NB4 (cell line): Measurements from ENCODE around the gene AGBL4.

Experiments
- DNase-seq: peaks from one replicate; pipeline ENCODE4 v3.0.0; 2010; ENCODE audit warnings: low read depth
- H3K4me3 ChIP-seq: one replicate; pipeline ENCODE4 v1.5.1; 2011; ENCODE audit warnings: mild to moderate bottlenecking, low read depth, low read length, moderate library complexity
- CTCF ChIP-seq: IDR thresholded peaks from one replicate; pipeline ENCODE4 v1.5.1; 2012; ENCODE audit warnings: low read depth, low read length
- MYC ChIP-seq: IDR thresholded peaks from 2 replicates; pipeline ENCODE4 v1.6.1; 2011; ENCODE audit warnings: low read depth, low read length
- POLR2A ChIP-seq: IDR thresholded peaks from 2 replicates; pipeline ENCODE4 v1.6.1; 2011; ENCODE audit warnings: mild to moderate bottlenecking; ENCODE audit not compliant: insufficient read length; ENCODE audit errors: extremely low read depth
- TF ChIP-seq, protein P1 (sequence below): IDR thresholded peaks from 2 replicates; pipeline ENCODE4 v1.6.1; 2011; ENCODE audit warnings: low read depth, low read length

AGBL4 gene

DNA sequence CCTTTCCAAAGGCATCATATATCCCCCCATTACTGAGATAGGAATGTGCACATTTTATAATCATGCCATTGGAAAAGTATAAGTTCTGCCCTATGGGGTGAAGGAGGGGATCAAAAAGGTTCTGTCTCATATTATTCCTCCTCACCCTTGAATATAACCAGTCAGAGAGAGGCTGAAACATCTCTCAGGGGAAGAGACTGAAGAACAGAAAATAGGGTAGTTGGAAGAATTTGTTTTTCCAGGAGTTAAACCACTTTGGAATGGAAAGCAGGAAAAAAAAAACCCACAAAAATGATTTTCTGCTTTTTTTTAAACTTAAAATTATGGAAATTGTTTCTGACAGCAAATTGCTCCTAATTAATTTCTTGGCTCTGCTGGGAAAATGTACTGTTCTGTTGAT is 1194.3 kb downstream of the AGBL4 start:
- TF ChIP-seq CTCF: no peak
- TF ChIP-seq, protein P1, sequence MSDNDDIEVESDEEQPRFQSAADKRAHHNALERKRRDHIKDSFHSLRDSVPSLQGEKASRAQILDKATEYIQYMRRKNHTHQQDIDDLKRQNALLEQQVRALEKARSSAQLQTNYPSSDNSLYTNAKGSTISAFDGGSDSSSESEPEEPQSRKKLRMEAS: no peak
- no peak overlapping the region for H3K4me3 ChIP-seq
- no peak for DNase-seq

DNA sequence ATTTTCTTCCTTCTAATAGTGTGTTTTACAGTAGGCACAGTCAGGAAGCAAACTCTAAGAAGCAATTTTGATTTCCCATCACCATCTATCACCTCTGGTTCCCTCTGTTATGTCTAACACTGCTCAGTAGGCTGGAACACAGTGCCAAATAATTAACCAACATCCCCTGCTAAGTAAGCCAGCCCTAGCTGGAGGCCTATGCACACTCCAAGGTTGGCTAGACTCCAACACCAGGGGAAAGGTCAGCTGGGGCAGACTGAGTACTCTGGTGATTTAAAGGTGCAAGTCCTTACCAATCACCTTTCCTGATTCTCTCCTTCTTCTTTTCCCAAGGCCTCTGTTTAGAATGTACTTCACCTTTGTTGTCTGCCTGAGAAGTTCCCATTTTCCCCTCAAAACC is 1200.6 kb downstream of the AGBL4 start:
- no peak for DNase-seq
- no peak overlapping the region for H3K4me3 ChIP-seq
- no peak for TF ChIP-seq CTCF
- TF ChIP-seq POLR2A: no peak
- no peak for TF ChIP-seq MYC
- TF ChIP-seq, protein P1: no peak

GRCh38 chr1:48820491-48820890 is 1203.3 kb downstream of the AGBL4 start:
- no peak overlapping the region for H3K4me3 ChIP-seq
- TF ChIP-seq CTCF (no peak), POLR2A (no peak), MYC (no peak)
- TF ChIP-seq, protein P1: no peak
- no peak for DNase-seq

GRCh38 chr1:48817505-48818114 is 1206.1 kb downstream of the AGBL4 start:
- H3K4me3 ChIP-seq: no peak overlapping the region
- TF ChIP-seq POLR2A (no peak), MYC (no peak), CTCF (peak; percentile 89)
- TF ChIP-seq, protein P1: no peak
- DNase-seq: peak; percentile 68

GRCh38 chr1:48810740-48811139 is 1213.0 kb downstream of the AGBL4 start:
- TF ChIP-seq CTCF: no peak
- TF ChIP-seq, protein P1: no peak
- no peak for TF ChIP-seq POLR2A
- no peak for TF ChIP-seq MYC
- H3K4me3 ChIP-seq: no peak overlapping the region
- no peak for DNase-seq

GRCh38 chr1:48808496-48808895 is 1215.3 kb downstream of the AGBL4 start:
- no peak for TF ChIP-seq MYC
- TF ChIP-seq POLR2A: no peak
- TF ChIP-seq, protein P1: no peak
- TF ChIP-seq CTCF: no peak
- no peak overlapping the region for H3K4me3 ChIP-seq
- no peak for DNase-seq
